ENCODE measurements around the gene NOM1.
"Not testable (repeated sequence)": the region's sequence is repeated elsewhere in the genome, so short reads cannot be mapped to it uniquely, and the experiment has no call there.

Gene NOM1, protein sequence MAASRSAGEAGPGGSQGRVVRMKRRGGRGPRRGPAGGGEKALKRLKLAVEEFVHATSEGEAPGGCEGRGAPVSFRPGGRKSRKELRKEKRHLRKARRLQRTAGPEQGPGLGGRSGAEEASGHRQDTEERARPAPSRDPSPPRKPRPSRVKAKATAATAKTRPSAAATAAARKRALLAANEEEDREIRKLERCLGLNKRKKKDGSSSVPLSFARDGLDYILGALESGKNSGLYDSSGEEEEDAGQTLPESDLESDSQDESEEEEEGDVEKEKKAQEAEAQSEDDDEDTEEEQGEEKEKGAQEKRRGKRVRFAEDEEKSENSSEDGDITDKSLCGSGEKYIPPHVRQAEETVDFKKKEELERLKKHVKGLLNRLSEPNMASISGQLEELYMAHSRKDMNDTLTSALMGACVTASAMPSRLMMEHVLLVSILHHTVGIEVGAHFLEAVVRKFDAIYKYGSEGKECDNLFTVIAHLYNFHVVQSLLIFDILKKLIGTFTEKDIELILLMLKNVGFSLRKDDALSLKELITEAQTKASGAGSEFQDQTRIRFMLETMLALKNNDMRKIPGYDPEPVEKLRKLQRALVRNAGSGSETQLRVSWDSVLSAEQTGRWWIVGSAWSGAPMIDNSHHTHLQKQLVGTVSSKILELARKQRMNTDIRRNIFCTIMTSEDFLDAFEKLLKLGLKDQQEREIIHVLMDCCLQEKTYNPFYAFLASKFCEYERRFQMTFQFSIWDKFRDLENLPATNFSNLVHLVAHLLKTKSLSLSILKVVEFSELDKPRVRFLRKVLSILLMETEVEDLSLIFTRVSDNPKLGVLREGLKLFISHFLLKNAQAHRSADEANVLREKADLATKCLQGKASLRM

DNA sequence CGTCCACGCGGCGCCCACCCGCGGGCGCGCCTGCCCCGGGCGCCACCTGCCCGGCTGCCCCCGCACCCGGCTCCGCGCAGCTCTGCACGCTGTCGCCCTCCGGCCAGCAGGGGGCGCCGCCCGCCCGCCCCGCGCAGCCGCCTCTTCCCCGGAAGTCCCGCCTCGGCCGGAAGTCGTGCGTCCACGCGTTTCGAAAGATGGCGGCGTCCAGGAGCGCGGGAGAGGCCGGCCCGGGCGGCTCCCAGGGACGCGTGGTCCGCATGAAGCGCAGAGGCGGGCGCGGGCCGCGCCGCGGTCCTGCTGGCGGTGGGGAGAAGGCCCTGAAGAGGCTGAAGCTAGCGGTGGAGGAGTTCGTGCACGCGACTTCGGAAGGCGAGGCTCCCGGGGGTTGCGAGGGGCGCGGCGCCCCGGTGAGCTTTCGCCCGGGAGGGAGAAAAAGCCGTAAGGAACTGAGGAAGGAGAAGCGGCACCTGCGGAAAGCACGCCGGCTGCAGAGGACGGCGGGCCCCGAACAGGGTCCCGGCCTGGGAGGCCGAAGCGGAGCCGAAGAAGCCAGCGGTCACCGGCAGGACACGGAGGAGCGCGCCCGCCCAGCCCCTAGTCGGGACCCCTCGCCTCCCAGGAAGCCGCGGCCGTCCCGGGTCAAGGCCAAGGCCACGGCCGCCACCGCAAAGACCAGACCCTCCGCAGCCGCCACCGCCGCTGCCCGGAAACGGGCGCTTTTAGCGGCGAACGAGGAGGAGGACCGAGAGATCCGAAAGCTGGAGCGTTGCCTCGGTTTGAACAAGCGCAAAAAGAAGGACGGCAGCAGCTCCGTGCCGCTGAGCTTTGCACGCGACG lies at the start of gene NOM1:
NOM1 (plus strand) TSS at position 172 of the 840 bp plus-strand sequence; CDS start at position 198, 26 bp downstream.
- peak; percentile 83 for DNase-seq

DNA sequence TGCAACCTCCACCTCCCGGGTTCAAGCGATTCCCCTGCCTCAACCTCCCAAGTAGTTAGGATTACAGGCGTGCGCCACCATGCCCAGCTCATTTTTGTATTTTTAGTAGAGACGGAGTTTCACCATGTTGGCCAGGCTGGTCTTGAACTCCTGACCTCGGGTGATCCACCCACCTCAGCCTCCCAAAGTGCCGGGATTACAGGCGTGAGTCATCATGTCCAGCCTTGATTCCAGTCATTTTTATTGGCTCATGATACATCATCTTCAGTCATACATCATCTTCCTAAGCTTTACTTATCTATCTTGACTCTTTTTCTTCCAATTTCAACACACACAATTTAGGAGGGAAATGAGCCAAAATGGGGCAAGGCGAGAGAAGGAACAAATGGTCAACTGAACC lies 49.4 kb upstream of the NOM1 start:
- DNase-seq = not testable (repeated sequence)

DNA sequence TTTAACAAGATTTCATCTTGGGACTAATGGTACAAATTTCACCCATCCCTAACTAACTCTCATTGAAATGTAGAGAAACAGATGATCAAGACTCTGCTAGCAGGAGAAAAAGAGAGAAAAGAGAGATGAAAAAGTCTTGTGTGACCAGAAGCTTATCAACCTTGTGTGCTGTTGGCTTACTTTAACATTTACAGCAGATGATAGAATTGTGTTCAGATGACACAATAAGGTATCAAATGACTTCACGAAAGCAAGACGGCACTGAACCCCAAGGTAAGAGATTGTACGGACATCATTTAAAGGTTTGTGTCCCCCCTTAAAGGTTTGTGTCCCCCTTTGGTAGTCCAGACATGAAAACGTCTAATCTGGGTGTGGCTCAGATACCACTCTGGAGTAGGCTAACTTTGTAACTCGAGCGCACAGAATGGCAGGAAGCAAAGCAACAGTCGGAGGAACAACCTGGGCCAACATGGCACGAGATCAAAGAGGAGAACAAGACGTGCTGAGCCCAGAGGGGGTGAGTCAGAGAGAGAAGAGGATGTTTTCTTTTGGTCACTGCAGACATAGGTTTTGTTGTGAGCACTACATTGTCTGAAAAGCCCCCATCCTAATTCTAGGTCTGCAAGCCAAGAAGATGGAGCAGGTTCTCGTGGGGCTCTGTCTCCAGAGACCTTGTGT lies 46.1 kb upstream of the NOM1 start:
- DNase-seq = no peak

DNA sequence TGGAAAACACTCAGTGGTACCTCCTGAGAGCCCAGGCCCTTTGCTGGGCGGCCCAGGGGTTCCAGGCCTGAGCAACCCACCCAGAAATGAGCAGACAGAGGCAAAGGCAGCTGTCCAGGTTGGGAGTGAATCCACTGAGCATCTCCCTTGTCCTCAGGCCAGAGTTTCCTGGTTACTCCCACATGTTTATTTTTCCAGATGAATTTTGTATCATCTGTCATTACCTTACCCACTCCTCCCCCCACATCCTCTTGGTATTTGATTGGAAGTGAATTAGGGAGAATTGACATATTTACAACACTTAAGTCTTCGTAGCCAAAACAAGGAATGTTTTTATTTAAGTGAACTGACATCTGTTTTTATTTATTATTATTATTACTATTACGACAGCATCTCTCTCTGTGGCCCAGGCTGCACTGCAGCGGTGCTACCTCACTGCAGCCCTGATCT lies 43.3 kb upstream of the NOM1 start:
- DNase-seq = no peak

DNA sequence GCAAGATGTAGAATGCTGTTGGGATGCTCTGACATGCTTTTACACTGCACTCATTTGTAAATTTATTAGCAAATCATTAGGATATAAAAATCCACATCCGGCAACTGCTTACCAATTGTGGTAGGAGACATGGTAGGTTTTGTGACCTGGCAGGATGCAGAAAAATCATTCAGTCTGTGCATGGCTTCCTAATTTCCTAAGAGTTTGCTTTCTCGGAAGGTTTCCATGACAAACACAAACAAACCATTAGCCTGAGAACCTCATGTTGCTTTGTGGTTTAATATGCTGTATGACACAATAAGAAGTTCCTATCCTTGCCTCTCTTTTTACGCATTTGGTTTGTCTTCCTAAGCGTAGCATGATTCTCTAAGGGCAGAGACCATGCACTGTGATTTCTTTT lies 41.9 kb upstream of the NOM1 start:
- no peak for DNase-seq

DNA sequence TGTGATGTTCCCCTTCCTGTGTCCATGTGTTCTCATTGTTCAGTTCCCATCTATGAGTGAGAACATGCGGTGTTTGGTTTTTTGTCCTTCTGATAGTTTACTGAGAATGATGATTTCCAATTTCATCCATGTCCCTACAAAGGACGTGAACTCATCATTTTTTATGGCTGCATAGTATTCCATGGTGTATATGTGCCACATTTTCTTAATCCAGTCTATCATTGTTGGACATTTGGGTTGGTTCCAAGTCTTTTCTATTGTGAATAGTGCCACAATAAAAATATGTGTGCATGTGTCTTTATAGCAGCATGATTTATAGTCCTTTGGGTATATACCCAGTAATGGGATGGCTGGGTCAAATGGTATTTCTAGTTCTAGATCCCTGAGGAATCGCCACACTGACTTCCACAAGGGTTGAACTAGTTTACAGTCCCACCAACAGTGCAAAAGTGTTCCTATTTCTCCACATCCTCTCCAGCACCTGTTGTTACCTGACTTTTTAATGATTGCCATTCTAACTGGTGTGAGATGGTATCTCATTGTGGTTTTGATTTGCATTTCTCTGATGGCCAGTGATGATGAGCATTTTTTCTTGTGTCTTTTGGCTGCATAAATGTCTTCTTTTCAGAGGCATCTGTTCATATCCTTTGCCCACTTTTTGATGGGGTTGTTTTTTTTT lies 39.8 kb upstream of the NOM1 start:
- DNase-seq = not testable (repeated sequence)

DNA sequence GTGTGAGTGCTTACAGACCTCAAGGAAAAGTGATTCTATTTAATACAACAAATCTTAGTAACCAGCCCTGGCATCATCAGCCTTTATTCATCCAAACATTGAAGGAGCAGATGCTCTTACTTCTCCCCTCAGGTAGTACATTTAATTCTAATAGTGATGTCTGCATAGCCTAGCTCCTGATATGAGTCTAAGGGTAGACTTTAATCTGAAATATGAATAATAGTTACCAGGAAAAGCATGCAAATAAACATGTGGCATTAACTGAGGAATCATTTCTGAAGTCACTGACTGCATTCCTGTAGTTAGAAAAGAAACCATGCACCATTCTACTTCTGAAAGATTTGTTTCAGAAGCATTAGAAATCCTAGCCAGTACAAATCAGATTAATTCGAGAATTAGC lies 30.9 kb upstream of the NOM1 start:
- DNase-seq = no peak

DNA sequence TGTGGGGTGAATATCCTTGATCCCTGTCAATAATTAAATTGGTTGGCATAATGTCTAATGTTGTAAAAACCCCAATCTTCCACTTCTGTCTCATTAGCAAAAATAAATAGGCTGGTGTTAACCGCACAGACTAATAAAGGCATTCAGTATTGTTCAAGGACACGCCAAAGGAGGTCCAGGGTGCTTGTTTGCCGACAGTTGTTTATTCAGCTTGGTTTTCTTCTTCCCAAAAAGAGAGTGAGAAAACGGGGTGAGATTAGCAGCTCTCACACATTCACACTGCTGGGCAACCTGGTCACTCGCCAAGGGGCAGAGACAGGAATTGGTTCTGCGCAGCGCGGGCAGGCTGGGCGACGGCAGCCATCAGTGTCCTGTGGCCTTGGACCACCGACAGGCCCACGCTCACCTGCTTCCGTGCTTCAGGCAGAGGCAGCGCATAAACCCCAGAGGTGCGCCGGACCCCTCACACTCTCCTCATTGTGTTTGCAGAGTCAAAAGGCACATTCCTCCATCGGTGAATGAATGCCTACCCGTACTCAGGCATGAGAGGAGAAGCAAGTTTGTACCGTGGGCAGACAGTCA lies 30.3 kb upstream of the NOM1 start:
- no peak for DNase-seq

DNA sequence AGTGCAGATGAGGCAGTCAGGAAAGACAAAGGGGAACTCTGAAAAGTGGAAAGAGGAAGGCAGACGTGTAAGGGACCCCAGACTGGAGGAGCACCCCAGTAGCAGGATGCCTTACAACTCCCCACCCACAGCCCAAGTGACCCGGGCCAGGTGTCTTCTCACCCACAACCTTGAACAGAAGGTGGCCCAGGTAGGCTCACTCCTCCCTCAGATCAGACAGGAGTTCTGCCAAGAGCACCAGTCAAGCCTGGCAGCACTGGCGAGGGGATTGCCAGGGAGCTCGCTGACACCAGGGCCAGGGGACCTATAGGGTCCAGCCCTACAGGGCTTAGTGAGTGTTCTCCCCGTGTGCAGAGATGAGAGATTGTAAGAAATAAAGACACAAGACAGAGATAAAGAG lies 29.4 kb upstream of the NOM1 start:
- no peak for DNase-seq

DNA sequence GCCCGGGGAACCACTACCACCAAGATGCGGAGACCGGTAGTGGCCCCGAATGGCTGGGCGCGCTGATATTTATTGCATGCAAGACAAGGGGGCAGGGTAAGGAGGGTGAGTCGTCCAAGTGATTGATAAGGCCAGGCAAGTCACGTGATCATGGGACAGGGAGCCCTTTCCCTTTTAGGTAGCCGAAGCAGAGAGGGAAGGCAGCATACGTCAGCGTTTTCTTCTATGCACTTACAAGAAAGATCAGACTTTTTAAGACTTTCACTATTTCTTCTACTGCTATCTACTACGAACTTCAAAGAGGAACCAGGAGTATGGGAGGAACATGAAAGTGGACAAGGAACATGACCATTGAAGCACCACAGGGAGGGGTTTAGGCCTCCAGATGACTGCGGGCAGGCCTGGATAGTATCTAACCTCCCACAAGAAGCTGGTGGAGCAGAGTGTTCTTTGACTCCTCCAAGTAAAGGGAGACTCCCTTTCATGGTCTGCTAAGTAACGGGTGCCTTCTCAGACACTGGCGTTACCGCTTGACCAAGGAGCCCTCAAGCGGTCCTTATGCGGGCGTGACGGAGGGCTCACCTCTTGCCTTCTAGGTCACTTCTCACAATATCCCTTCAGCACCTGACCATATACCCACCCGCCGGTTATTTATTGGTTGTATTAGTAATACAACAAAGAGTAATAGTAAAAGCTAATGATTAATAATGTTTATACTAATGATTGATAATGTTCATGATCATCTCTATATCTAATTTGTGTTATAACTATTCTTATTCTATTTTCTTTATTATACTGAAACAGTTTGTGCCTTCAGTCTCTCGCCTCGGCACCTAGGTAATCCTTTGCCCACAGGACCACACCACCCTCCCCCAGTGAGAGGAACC lies 28.8 kb upstream of the NOM1 start:
- DNase-seq = not testable (repeated sequence)

DNA sequence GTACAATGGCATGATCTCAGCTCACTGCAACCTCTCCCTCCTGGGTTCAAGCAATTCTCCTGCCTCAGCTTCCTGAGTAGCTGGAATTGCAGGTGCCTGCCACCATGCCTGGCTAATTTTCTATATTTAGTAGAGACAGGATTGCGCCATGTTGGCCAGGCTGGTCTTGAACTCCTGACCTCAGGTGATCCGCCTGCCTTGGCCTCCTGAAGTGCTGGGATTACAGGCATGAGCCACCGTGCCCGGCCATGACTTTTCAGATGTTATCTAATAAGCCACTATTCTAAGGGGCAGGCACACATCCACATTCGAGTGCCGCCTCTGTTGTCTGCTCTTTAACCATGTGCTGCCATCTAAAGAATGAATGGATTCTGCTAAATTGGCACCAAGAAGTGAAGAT lies 27.2 kb upstream of the NOM1 start:
- not testable (repeated sequence) for DNase-seq

DNA sequence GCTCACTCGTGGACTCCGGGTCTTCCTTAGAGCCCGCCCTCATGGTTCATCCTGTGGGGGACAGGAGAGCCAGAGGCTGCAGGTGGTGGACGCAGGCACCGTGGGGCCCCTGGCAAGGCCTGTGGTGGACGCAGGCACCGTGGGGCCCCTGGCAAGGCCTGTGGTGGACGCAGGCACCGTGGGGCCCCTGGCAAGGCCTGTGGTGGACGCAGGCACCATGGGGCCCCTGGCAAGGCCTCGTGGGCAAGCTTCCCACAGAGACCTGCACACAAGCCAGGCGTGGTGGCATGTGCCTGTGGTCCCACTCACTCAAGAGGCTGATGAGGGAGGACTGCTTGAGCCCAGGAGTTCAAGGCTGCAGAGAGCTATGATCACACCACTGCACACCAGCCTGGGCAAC lies 23.7 kb upstream of the NOM1 start:
- DNase-seq = not testable (repeated sequence)

DNA sequence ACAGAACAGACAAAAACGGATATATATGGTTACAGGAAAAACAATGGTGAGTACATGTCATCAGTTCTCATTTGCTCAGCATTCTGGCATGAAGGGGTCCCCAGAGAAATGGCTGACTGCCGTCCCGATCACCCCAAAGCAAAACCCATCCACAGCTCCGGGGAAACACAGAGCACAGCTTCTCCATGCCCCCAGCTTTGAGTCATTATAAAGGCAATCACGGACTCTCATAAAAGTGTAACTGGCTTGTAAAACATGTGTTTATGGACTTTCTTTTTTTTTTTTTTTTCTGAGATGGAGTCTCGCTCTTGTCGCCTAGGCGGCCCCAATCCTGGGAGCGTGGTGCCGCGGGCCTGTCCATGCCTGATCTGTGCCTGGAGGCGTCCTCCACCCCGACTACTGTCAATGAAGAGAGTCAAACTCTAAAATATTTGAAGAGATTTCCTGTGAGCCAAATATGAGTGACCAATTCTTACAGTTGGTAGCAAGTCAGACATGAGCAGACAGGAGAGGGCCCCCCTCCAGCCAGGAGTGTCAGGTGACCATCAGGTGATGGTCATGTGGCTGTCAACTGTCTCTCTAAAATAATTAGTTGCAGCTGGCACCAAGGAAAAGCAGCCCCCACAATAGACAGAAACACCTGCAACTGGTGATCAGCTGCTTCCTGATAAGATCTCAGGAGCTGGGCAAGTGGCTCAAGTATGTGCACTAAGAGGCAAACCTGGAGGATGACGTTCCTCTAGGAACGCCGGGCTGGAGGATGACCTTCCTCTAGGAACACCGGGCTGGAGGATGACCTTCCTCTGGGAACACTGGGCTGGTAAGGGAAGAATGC lies 21.7 kb upstream of the NOM1 start:
- no peak for DNase-seq

DNA sequence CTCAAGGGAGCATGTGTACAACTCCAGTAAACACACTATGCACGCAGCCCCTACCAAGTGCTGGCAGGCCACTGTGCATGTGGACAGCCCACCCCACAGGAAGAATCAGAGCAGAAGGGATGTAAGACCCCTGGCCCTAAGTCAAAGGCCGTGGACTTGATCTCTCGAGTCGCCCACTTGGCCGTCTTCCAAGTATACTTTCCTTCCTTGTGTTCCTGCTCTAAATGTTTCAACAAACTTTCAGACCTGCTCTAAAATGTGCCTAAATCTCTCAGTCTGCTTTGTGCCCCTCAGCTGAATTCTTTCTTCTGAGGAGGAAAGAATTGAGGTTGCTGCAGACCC lies 21.1 kb upstream of the NOM1 start:
- no peak for DNase-seq

DNA sequence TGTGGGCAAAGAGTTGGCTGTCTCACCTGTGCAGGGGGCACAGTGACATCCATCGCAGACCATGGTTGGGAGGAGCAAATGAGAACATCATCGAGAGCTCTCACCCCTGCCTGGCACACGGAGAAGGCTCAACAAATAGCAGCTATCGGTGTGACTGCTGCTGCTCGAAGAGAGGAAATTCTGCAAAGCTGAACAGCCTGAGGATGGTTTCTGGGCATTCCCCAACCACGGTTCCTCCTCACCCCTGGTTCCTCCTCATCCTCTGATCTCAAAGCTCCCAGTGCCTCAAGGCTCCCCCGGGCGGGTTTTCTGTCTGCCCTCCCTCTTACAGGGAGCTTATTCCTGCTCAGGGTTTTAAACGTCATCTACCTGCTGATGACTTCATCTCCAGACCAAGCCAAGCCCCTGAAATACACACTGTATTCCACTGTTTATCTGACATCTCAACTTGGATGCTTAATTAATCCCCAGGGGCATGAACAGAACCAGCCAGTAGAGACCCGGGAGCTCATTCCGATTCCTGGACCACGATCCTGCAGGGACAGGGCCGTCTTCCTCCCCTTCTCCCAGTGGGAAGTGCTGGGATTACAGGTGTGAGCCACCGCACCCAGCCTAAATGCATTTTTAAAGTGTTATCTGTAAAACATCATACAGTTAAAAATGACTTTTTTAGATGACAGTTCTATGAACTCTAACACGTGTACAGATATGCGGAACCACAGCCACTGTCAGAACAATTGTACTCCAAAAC lies 19.5 kb upstream of the NOM1 start:
- DNase-seq = no peak

DNA sequence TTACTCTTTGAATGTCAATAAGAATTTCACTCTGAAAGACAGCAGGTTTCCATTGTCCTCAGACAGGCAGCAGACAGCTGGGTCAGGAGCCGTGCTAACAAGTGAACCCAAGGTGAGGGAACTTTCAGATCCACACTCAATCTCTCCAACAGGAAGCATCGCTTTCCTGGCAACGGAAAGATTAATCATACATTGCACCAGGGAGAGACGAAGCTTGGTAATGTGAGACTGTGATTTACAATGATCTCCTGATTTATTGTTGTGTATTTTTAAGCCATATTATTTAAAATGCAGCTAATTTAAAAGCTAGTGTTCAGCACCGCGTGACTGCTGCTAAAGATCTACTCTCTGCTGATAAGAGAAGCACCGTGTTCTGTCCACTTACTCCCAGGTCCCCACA lies 17.5 kb upstream of the NOM1 start:
- no peak for DNase-seq

DNA sequence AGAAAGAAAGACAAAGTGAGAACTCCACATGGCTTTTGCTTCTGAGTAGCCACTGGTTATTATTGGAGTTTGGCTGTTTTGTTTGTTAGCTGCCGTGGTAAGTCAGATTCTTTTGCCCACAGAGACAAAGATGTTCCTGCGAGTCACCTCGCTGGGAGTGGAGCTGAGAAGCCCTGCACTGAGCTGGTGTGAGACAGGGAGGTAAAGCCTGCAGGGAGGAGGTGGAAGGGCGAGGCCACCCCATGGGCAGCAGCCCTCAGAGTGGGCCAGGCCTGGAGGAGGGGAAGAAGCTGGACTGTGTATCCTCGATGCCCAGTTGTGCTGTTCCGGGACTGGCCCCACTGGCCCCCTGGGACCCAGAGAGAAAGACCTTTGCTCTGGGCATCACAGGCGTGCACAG lies 14.3 kb upstream of the NOM1 start:
- DNase-seq = no peak

DNA sequence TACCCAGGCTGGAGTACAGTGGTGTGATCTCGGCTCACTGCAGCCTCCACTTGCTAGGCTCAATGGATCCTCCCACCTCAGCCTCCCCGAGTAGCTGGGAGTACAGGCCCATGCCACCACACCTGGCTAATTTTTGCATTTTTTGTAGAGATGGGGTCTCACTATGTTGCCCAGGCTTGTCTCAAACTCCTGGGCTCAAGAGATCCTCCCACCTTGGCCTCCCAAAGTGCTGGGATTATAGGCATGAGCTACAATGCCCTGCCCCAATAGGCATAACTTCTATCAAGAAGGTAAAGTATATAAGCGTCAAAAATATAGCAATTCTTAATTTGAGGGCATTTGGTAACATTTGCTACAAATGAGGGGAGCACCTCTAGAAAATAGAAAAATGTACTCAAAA lies 12.7 kb upstream of the NOM1 start:
- DNase-seq = not testable (repeated sequence)

All from OCI-M1 (cell line).